C4-2B (cell line): ENCODE measurements around the gene FAM229A.

ENCODE experiments used
- H3K27ac ChIP-seq: fragments of 450-650 bp; 2 replicates; pipeline ENCODE4 v1.5.1; 2017
- CTCF ChIP-seq: fragments of 450-650 bp; conservative IDR thresholded peaks from 2 replicates; pipeline ENCODE4 v1.5.1; 2017; ENCODE audit warnings: mild to moderate bottlenecking
- ZFX ChIP-seq: fragments of 450-650 bp; IDR thresholded peaks from 2 replicates; pipeline ENCODE4 v1.6.1; 2017

Gene FAM229A

DNA sequence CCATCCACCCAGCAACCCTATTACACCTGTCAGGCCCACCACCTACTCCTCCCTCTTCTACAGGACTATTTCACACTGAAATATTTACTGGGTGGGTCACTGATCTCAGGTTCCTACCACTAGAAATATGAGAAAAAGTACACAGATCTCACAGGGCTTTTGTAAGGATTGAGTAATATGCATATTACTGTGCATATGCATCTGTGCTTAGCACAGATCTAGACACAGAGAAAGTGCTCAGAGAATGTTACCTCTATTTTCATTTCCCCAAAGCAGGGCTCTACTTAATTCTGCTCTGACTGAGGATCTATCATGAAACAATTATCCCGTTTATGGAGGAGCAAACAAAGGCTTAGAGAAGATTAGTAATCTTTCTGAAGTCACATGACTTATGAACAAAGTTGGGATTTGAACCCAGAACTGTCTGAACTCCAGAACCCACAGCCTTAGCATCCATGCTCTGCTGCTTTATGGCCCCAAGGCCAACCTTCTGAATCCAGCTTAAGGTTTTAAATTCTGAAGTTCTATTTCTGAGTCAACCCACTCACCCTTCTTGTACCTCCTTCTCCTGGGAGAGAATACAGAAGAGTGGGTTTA, 11.8 kb upstream of the FAM229A start:
- H3K27ac ChIP-seq, result no peak overlapping the region
- TF ChIP-seq ZFX, result no peak
- TF ChIP-seq CTCF, result no peak

DNA sequence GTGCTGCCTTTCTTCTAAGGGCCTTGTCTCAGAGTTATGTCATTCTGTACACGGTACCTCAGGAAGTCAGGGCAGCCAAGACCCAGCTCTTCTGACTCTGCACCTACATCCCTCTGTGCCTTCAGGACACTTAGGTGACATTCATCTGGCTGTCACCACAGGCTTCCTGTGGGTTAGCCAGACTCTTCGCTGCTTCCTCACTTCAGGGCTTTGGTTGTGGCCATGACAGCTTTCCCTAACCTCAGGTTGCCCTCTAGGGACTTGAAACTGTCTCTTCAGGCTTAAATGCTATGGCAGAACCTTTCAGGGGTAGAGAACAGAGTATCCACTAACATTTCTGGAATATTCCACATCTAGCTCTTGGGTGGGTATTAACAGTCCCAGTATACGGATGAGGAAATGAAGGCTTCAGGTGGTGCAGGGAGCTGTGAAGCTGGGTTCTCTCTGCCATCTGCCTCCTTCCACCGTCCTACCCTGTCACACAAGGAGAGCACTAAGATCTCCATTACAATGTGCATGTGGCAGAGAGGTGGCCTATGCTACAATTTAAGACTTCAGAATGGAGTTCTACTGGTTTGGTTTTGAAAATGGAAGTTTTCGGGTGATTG, 10.0 kb upstream of the FAM229A start:
- TF ChIP-seq ZFX, result no peak
- TF ChIP-seq CTCF, result no peak

DNA sequence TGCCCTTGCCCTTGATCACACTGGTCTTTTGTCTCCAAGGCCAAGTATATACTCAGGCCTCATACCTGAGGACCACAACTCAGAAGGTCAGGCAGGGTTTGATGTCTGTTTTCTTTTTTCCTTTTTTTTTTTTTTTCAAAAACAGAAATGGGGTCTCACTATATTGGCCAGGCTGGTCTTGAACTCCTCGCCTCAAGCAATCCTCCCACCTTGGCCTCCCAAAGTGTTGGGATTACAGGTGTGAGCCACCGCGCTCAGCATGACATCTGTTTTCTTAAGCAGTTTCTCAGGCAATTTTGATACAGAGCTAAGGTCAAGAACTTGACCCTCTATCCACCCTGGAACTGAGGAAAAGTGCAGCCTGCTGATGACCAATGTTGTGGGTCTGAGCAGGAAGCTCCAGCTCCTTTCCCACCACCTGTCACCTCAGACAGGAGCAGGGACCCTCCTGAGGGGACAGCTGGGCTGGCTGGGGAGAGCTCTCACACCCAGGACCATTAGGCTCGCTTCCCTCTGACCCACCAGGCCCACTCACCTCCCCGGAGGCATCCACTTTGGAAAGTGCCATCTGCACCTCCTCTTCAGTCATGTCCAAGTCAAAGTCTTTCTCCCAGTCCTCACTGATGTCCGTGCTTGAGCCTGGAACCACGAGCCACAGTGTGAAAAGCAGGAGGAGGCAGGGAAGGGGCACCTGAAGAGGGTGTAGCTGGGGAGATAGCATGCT, 5.8 kb upstream of the FAM229A start:
- no peak for TF ChIP-seq ZFX
- no peak for TF ChIP-seq CTCF
- no peak overlapping the region for H3K27ac ChIP-seq

More for the DNA sequence above, 10.0 kb upstream of the FAM229A start:
- no peak overlapping the region for H3K27ac ChIP-seq

GRCh38 chr1:32365445-32365844, 3.2 kb upstream of the FAM229A start:
- TF ChIP-seq ZFX (no peak), CTCF (no peak)
- no peak overlapping the region for H3K27ac ChIP-seq

GRCh38 chr1:32364836-32365235, 2.6 kb upstream of the FAM229A start:
- TF ChIP-seq CTCF, result no peak
- no peak for TF ChIP-seq ZFX
- H3K27ac ChIP-seq, result no peak overlapping the region

- TF ChIP-seq CTCF (no peak), ZFX (no peak)
- no peak overlapping the region for H3K27ac ChIP-seq
Measured at GRCh38 chr1:32363713-32364112, 1.4 kb upstream of the FAM229A start.

GRCh38 chr1:32361674-32362473, 411 bp downstream of the FAM229A start:
- H3K27ac ChIP-seq, result no peak overlapping the region
- TF ChIP-seq CTCF (no peak), ZFX (no peak)
